Mesendoderm (in vitro differentiated cells): ENCODE measurements around the gene JARID2.
A peak's percentile ranks its signal among the peaks of the same experiment; 100 is the strongest.

ENCODE experiments used
- DNase-seq: peaks from one replicate; pipeline ENCODE4 v3.0.0; 2013
- H2AK5ac ChIP-seq: 2 replicates; pipeline ENCODE4 v1.6.1; 2013; ENCODE audit warnings: low read length, inconsistent platforms
- H2BK120ac ChIP-seq: 2 replicates; pipeline ENCODE4 v1.6.1; 2013; ENCODE audit warnings: low read depth, mild to moderate bottlenecking, low read length, moderate library complexity, mixed read lengths
- H2BK15ac ChIP-seq: replicated peaks from 2 replicates; pipeline ENCODE4 v1.6.1; 2013; ENCODE audit warnings: low read depth, mild to moderate bottlenecking, moderate library complexity
- H2BK5ac ChIP-seq: 2 replicates; pipeline ENCODE4 v1.6.1; 2013; ENCODE audit warnings: low read length, inconsistent platforms
- H3K18ac ChIP-seq: 2 replicates; pipeline ENCODE4 v1.6.1; 2013; ENCODE audit warnings: mild to moderate bottlenecking, low read length, mixed read lengths
- H3K23ac ChIP-seq: one replicate; pipeline ENCODE4 v1.6.1; 2013; ENCODE audit warnings: low read length
- H3K27ac ChIP-seq: 2 replicates; pipeline ENCODE4 v1.5.1; 2013; ENCODE audit warnings: low read depth, mild to moderate bottlenecking, inconsistent platforms, low read length, moderate library complexity
- H3K27me3 ChIP-seq: 2 replicates; pipeline ENCODE4 v1.6.1; 2013; ENCODE audit warnings: low read length, control low read depth, mild to moderate bottlenecking, inconsistent platforms; ENCODE audit not compliant: insufficient read depth, poor library complexity
- H3K36me3 ChIP-seq: 2 replicates; pipeline ENCODE4 v1.6.1; 2013; ENCODE audit warnings: low read length, inconsistent platforms; ENCODE audit not compliant: control insufficient read depth, insufficient read depth
- H3K4ac ChIP-seq: one replicate; pipeline ENCODE4 v1.6.1; 2013; ENCODE audit warnings: low read depth, mild to moderate bottlenecking, low read length, moderate library complexity
- H3K4me1 ChIP-seq: 2 replicates; pipeline ENCODE4 v1.6.1; 2013; ENCODE audit warnings: low read depth, low read length, inconsistent platforms; ENCODE audit not compliant: control insufficient read depth
- H3K4me2 ChIP-seq: 2 replicates; pipeline ENCODE4 v1.6.1; 2013; ENCODE audit warnings: low read length
- H3K4me3 ChIP-seq: 2 replicates; pipeline ENCODE4 v1.5.1; 2013; ENCODE audit warnings: mild to moderate bottlenecking, low read length
- H3K56ac ChIP-seq: one replicate; pipeline ENCODE4 v1.6.1; 2013; ENCODE audit warnings: low read length
- H3K79me1 ChIP-seq: 2 replicates; pipeline ENCODE4 v1.6.1; 2013; ENCODE audit warnings: low read length, inconsistent platforms
- H3K79me2 ChIP-seq: 2 replicates; pipeline ENCODE4 v1.6.1; 2013; ENCODE audit warnings: mild to moderate bottlenecking, low read length; ENCODE audit not compliant: control insufficient read depth, insufficient read depth
- H3K9ac ChIP-seq: 2 replicates; pipeline ENCODE4 v1.6.1; 2013; ENCODE audit warnings: low read length, inconsistent platforms
- H4K5ac ChIP-seq: one replicate; pipeline ENCODE4 v1.6.1; 2013; ENCODE audit warnings: low read length
- H4K8ac ChIP-seq: one replicate; pipeline ENCODE4 v1.6.1; 2013; ENCODE audit warnings: low read depth, mild to moderate bottlenecking, control low read depth, low read length, moderate library complexity
- WGBS: extraction: QIAGEN DNeasy Blood & Tissue Kit; methylation state at CpG from one replicate; pipeline ENCODE4 v1.1.7; 2013; ENCODE audit warnings: low lambda C conversion rate, missing lambda C conversion rate; ENCODE audit not compliant: insufficient coverage; ENCODE audit errors: extremely low coverage; 5-methylcytosine and 5-hydroxymethylcytosine counted together

Gene JARID2

DNA sequence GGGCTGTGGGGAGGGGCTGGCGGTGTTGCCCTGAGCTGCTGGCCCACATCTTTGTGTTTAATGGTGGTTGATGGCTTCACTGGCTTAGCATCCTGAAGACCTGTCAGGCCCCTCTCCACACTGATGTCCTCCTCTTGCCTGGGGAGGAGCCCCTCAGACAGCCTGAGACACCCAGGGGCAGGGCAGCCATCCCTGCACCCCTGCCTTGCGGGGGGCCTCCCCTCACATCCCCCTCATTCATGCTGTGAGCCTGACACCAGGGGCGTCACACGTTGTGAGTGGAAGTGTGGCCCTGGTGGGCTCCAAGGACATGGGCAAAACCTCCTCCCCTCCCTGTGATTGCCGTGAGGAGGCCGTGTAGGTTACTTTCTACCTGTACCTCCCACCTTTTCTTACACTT is 264.3 kb downstream of the JARID2 start:
- H3K27me3 ChIP-seq = no peaks in the 10 kb centered on the region
- H3K4me3 ChIP-seq = no peak overlapping the region
- no peak overlapping the region for H3K9ac ChIP-seq
- H2BK15ac ChIP-seq = no peak overlapping the region
- peaks cover 5% of the 10 kb centered on the region for H3K36me3 ChIP-seq
- H4K5ac ChIP-seq = no peak overlapping the region
- H2BK5ac ChIP-seq = no peak overlapping the region
- no peak for DNase-seq
- H4K8ac ChIP-seq = no peak overlapping the region
- H3K79me2 ChIP-seq = peaks cover 2% of the 10 kb centered on the region
- no peak overlapping the region for H3K18ac ChIP-seq
- no peak overlapping the region for H3K4ac ChIP-seq
- H2AK5ac ChIP-seq = no peak overlapping the region
- H3K56ac ChIP-seq = no peak overlapping the region
- no peak overlapping the region for H3K27ac ChIP-seq
- H3K4me2 ChIP-seq = no peak overlapping the region
- H3K23ac ChIP-seq = no peak overlapping the region
- H2BK120ac ChIP-seq = no peak overlapping the region
- peaks cover 9% of the 10 kb centered on the region for H3K79me1 ChIP-seq
- no CpG with 5 or more reads among the region's 6 CpGs for whole genome bisulfite sequencing
- H3K4me1 ChIP-seq = no peaks in the 10 kb centered on the region

DNA sequence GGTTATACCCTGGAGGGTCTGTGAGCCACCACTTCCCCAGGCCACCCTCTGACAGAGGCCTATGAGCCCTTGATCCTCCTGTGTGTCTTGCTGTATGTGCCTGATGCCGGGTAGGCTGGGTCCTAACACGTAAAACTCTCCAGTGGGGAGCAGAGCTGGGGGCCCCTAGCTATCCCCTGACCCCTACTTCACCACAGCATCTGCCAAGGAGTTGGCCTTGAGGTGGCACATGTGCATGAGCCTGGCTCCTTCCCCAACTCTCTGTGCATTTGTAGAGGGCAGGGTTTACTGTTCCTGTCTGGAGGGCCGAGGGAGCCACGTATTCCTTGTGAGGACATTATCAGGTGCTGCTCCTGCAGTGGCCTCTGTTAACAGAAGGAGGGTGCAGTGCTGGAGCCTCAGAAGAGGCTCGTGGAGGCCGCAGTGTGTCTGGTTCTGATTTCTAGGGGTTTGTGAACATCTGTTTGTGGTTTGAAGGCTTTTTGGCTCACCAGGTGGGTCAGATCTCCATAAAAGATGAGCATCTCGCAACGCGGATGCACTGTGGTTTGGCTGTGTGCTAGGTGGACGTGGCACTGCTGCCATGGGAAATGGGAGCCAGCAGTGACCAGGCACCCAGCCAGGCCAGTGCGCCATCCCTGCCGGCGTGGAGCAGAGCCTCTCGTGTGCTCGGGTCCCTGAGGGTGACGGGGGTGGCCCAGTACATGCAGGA is 264.8 kb downstream of the JARID2 start:
- no peak overlapping the region for H3K23ac ChIP-seq
- H3K36me3 ChIP-seq = peaks cover 5% of the 10 kb centered on the region
- no CpG with 5 or more reads among the region's 16 CpGs for WGBS
- H2BK5ac ChIP-seq = no peak overlapping the region
- no peak for DNase-seq
- H3K18ac ChIP-seq = no peak overlapping the region
- no peak overlapping the region for H3K4me2 ChIP-seq
- no peaks in the 10 kb centered on the region for H3K27me3 ChIP-seq
- no peak overlapping the region for H3K27ac ChIP-seq
- H4K8ac ChIP-seq = no peak overlapping the region
- H3K56ac ChIP-seq = no peak overlapping the region
- no peak overlapping the region for H4K5ac ChIP-seq
- H3K79me2 ChIP-seq = peaks cover 2% of the 10 kb centered on the region
- no peak overlapping the region for H2BK120ac ChIP-seq
- no peak overlapping the region for H3K9ac ChIP-seq
- no peak overlapping the region for H3K4me3 ChIP-seq
- H2BK15ac ChIP-seq = no peak overlapping the region
- peaks cover 7% of the 10 kb centered on the region for H3K79me1 ChIP-seq
- no peak overlapping the region for H3K4ac ChIP-seq
- H2AK5ac ChIP-seq = no peak overlapping the region
- H3K4me1 ChIP-seq = no peaks in the 10 kb centered on the region

DNA sequence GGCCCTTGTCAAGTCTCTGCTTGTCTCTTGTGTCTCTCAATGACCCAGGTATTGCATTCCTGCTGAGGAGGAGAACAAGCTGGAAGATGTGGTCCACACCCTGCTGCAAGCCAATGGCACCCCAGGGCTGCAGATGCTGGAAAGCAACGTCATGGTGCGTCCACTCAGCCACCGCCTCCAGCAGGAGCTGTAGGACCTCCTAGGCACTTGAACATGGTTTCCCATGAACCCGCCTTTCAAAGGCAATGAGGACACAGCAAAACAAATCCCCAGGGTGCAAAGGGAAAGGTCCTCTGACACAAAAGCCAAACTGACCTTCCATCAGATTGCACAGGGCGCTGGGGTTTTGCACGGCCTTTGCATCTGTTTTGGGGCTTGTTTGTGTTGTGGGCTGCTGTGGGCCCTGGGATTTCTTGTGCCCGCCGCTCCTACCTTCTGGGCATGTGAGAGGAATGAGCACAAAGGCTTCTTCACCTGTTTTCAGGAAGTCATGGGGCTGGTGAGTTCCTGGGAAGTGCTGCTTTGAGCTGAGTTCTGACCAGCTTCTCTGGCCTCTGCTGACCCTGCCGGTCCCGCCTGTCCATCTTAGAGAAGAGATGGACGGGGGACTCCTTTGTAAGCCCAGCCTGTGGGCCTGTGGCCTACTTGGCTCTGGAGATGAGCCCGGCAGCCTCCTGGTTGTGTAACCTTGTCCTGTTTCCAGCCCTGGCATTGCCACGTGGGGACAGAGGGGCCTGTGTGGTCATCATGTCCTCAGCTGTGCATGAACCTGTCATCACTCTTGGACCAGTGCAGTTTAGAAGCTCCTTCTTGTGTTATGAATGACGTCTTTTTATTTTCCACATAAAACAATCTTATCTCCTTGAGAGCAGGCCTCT is 265.6 kb downstream of the JARID2 start:
- no peak overlapping the region for H4K8ac ChIP-seq
- no peak overlapping the region for H3K9ac ChIP-seq
- H4K5ac ChIP-seq = no peak overlapping the region
- no peak overlapping the region for H3K4me2 ChIP-seq
- H3K27ac ChIP-seq = no peak overlapping the region
- no peak overlapping the region for H3K56ac ChIP-seq
- DNase-seq = no peak
- no peak overlapping the region for H3K23ac ChIP-seq
- peaks cover 5% of the 10 kb centered on the region for H3K36me3 ChIP-seq
- H3K27me3 ChIP-seq = no peaks in the 10 kb centered on the region
- no peak overlapping the region for H3K4ac ChIP-seq
- H2BK120ac ChIP-seq = no peak overlapping the region
- H2BK5ac ChIP-seq = no peak overlapping the region
- H3K79me1 ChIP-seq = peaks cover 5% of the 10 kb centered on the region
- H2AK5ac ChIP-seq = no peak overlapping the region
- H3K4me3 ChIP-seq = no peak overlapping the region
- no peak overlapping the region for H2BK15ac ChIP-seq
- no CpG with 5 or more reads among the region's 14 CpGs for WGBS
- H3K79me2 ChIP-seq = no peaks in the 10 kb centered on the region
- H3K18ac ChIP-seq = no peak overlapping the region
- no peaks in the 10 kb centered on the region for H3K4me1 ChIP-seq

DNA sequence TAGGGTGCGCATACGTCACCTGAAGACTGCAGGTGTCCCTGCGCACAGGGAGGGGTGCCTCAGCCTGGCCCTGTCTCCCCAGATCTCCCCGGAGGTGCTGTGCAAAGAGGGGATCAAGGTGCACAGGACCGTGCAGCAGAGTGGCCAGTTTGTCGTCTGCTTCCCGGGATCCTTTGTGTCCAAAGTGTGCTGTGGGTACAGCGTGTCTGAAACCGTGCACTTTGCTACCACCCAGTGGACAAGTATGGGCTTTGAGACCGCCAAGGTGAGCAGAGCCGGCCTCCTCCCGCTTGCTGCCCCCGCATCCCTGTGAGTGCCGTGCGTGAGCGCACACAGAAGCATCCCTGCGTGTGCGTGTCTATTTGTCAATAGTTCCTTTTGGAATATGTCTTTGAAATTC is 266.3 kb downstream of the JARID2 start:
- Histone ChIP-seq H2BK15ac (no peak overlapping the region), H3K27ac (no peak overlapping the region), H3K9ac (no peak overlapping the region), H3K79me1 (peaks cover 3% of the 10 kb centered on the region), H4K5ac (no peak overlapping the region), H3K27me3 (no peaks in the 10 kb centered on the region), H3K4ac (no peak overlapping the region), H2BK120ac (no peak overlapping the region), H3K56ac (no peak overlapping the region), H3K79me2 (no peaks in the 10 kb centered on the region), H2AK5ac (no peak overlapping the region), H3K4me3 (no peak overlapping the region), H4K8ac (no peak overlapping the region), H2BK5ac (no peak overlapping the region), H3K18ac (no peak overlapping the region), H3K23ac (no peak overlapping the region), H3K4me2 (no peak overlapping the region), H3K4me1 (no peaks in the 10 kb centered on the region), H3K36me3 (peaks cover 3% of the 10 kb centered on the region)
- no CpG with 5 or more reads among the region's 18 CpGs for WGBS
- DNase-seq = peak; percentile 23

DNA sequence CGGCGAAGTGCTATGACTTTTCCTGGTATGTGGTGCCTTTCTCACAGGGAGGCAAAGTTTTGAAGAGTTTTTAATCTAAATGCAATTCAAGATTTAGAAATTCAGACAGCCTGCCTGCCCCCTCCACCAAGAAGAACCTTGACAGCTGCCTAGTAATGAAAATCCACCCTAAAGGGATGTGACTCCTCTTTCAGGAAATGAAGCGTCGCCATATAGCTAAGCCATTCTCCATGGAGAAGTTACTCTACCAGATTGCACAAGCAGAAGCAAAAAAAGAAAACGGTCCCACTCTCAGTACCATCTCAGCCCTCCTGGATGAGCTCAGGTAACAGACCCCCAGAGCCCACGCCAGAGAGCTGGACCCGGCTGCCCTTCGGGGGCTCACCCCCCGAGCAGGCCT is 266.9 kb downstream of the JARID2 start:
- H3K9ac ChIP-seq = no peak overlapping the region
- H3K4me3 ChIP-seq = no peak overlapping the region
- H3K18ac ChIP-seq = no peak overlapping the region
- no peak overlapping the region for H3K23ac ChIP-seq
- H3K4me1 ChIP-seq = no peaks in the 10 kb centered on the region
- H3K27me3 ChIP-seq = no peaks in the 10 kb centered on the region
- no peak overlapping the region for H3K27ac ChIP-seq
- H4K5ac ChIP-seq = no peak overlapping the region
- no CpG with 5 or more reads among the region's 9 CpGs for WGBS
- no peak overlapping the region for H2BK5ac ChIP-seq
- no peak overlapping the region for H2BK15ac ChIP-seq
- no peak overlapping the region for H3K4me2 ChIP-seq
- no peak overlapping the region for H3K56ac ChIP-seq
- H3K36me3 ChIP-seq = peaks cover 2% of the 10 kb centered on the region
- no peak overlapping the region for H2AK5ac ChIP-seq
- H3K79me1 ChIP-seq = peaks cover 1% of the 10 kb centered on the region
- H3K79me2 ChIP-seq = no peaks in the 10 kb centered on the region
- DNase-seq = no peak
- no peak overlapping the region for H4K8ac ChIP-seq
- H3K4ac ChIP-seq = no peak overlapping the region
- no peak overlapping the region for H2BK120ac ChIP-seq
